Aorta (tissue), 5 donors: ENCODE results near the gene INPP5E. TPM values are rescaled to one million over a fixed set of nuclear protein-coding genes. Genes with fewer than 3 reads are reported as not detected.

Experiments used
- ATAC-seq: fragments of 200-7000 bp; cut with Tn5 transposase; one replicate; pipeline ENCODE4 v1.9.1; 2022; ENCODE audit warnings: moderate library complexity; ENCODE audit not compliant: low FRiP score
- DNase-seq, 2 donors: peaks; one replicate each; pipeline ENCODE4 v3.0.0-alpha.2; 2020
- H3K27ac ChIP-seq, 2 donors: one replicate each; pipeline ENCODE4 v1.5.1; 2013; ENCODE audit warnings: low read length in 2 of 2, mild to moderate bottlenecking in 2 of 2, moderate library complexity in 2 of 2, control low read depth in 1 of 2, inconsistent platforms in 1 of 2, low read depth in 1 of 2
- H3K27me3 ChIP-seq, 2 donors: one replicate each; pipeline ENCODE4 v1.6.1; 2013; ENCODE audit warnings: control low read depth in 1 of 2, low read length in 1 of 2, mild to moderate bottlenecking in 1 of 2, moderate library complexity in 1 of 2; ENCODE audit not compliant: insufficient read depth in 2 of 2, control insufficient read depth in 1 of 2
- H3K36me3 ChIP-seq, 2 donors: one replicate each; pipeline ENCODE4 v1.6.1; 2013; ENCODE audit warnings: control low read depth in 1 of 2, low read length in 1 of 2, mild to moderate bottlenecking in 1 of 2; ENCODE audit not compliant: insufficient read depth in 2 of 2, control insufficient read depth in 1 of 2
- H3K4me1 ChIP-seq, 2 donors: one replicate each; pipeline ENCODE4 v1.6.1; 2013; ENCODE audit warnings: low read length in 2 of 2, control low read depth in 1 of 2, mild to moderate bottlenecking in 1 of 2, moderate library complexity in 1 of 2; ENCODE audit not compliant: insufficient read depth in 2 of 2, control insufficient read depth in 1 of 2
- H3K4me3 ChIP-seq, 2 donors: one replicate each; pipeline ENCODE4 v1.5.1; 2013; ENCODE audit warnings: low read length in 2 of 2, control low read depth in 1 of 2, mild to moderate bottlenecking in 1 of 2
- H3K9me3 ChIP-seq: one replicate; pipeline ENCODE4 v1.6.1; 2013; ENCODE audit warnings: mild to moderate bottlenecking, low read length; ENCODE audit not compliant: control insufficient read depth
- WGBS, 2 donors: extraction: QIAGEN DNeasy Blood & Tissue Kit; methylation state at CpG; one replicate each; pipeline ENCODE4 v1.1.7; 2013; 5-methylcytosine and 5-hydroxymethylcytosine counted together
- intact Hi-C, 2 donors: fragments of 100-400 bp; cut with DNase I; formaldehyde crosslinking; loops; one replicate each; pipeline versions ENCODE4 v1.14.2 to v1.15.0; 2022
- polyA plus RNA-seq, 2 donors: library from polyadenylated mRNA; stranded (reverse); fragments of 200-250 nt; gene quantifications; one replicate each; pipeline ENCODE4 v1.2.3, GENCODE V29; 2013
- total RNA-seq, 2 donors: library from RNA; stranded (reverse); fragmentation: NEBNext Ultra II Directional; extraction: Animal tissue kit (Norgen Biotek cat#: 25700); gene quantifications; one replicate each; pipeline ENCODE4 v1.2.1, GENCODE V29; 2021
- donor health status: healthy with polysubstance abuse.
- donor health status: Bipolar disorder and iron deficiency.
- donor health status: DM: no; HTN: no; CAD: no.
- donor health status: DM: no; HTN: no; CAD: no.
- donor health status: DM: yes; HTN: yes; CAD: no.

The INPP5E gene
- total and polyA plus RNA-seq, 4 donors, result 2.8 to 15.6 (median 11.7) TPM

- WGBS, 2 donors, result 90 to 94% methylated on average over 13 of the region's 13 CpGs
- intact Hi-C loops, result no loop called here
- Histone ChIP-seq H3K4me1 (no peaks in the 10 kb centered on the region), H3K27me3 (no peaks in the 10 kb centered on the region), H3K27ac (no peak overlapping the region), H3K4me3 (no peak overlapping the region), H3K9me3 (no peaks in the 10 kb centered on the region), H3K36me3 (peaks cover 0 to 4% of the 10 kb centered on the region in 2 donors)
- ATAC-seq (no peak), DNase-seq (no peak)
These were observed 44.7 kb downstream of the INPP5E start for GRCh38 chr9:136395020-136395340.

- Histone ChIP-seq H3K4me3 (no peak overlapping the region), H3K9me3 (no peaks in the 10 kb centered on the region), H3K4me1 (no peaks in the 10 kb centered on the region), H3K27me3 (no peaks in the 10 kb centered on the region), H3K36me3 (peaks cover 0 to 4% of the 10 kb centered on the region in 2 donors), H3K27ac (no peak overlapping the region)
- 94 to 95% methylated on average over 21 of the region's 21 CpGs for WGBS, 2 donors
- ATAC-seq (no peak), DNase-seq (no peak)
- intact Hi-C loops, result no loop called here
These were observed 45.2 kb downstream of the INPP5E start for GRCh38 chr9:136394312-136395019.

- WGBS, 2 donors, result 85 to 87% methylated on average over 17 of the region's 17 CpGs
- intact Hi-C loops, result no loop called here
- H3K9me3 ChIP-seq, result no peaks in the 10 kb centered on the region
- H3K27me3 ChIP-seq, result no peaks in the 10 kb centered on the region
- no peak for DNase-seq
- no peak for ATAC-seq
- no peak overlapping the region for H3K4me3 ChIP-seq
- H3K27ac ChIP-seq, result no peak overlapping the region
- H3K4me1 ChIP-seq, result no peaks in the 10 kb centered on the region
- peaks cover 0 to 4% of the 10 kb centered on the region in 2 donors for H3K36me3 ChIP-seq
These were observed 46.1 kb downstream of the INPP5E start for GRCh38 chr9:136393531-136393930.

GRCh38 chr9:136392538-136393449, 46.9 kb downstream of the INPP5E start:
- ATAC-seq, result peak; percentile 30
- peaks cover 0 to 4% of the 10 kb centered on the region in 2 donors for H3K36me3 ChIP-seq

GRCh38 chr9:136391737-136392537, 47.7 kb downstream of the INPP5E start:
- peak; percentile 42 for ATAC-seq
- intact Hi-C loops, result no loop called here
- Histone ChIP-seq H3K4me1 (no peaks in the 10 kb centered on the region), H3K27ac (no peak overlapping the region), H3K36me3 (peaks cover 0 to 4% of the 10 kb centered on the region in 2 donors), H3K4me3 (no peak overlapping the region), H3K27me3 (no peaks in the 10 kb centered on the region), H3K9me3 (no peaks in the 10 kb centered on the region)
- WGBS, 2 donors, result 90 to 92% methylated on average over 27 to 28 of the region's 28 CpGs
- DNase-seq, result no peak

More at GRCh38 chr9:136392538-136393449, 46.9 kb downstream of the INPP5E start:
- H3K4me3 ChIP-seq, result no peak overlapping the region
- no peak for DNase-seq
- intact Hi-C loops, result no loop called here
- 84 to 87% methylated on average over 21 of the region's 21 CpGs for WGBS, 2 donors
- H3K27me3 ChIP-seq, result no peaks in the 10 kb centered on the region
- H3K4me1 ChIP-seq, result no peaks in the 10 kb centered on the region
- no peaks in the 10 kb centered on the region for H3K9me3 ChIP-seq
- no peak overlapping the region for H3K27ac ChIP-seq

GRCh38 chr9:136389396-136389795, 50.2 kb downstream of the INPP5E start:
- H3K9me3 ChIP-seq, result no peaks in the 10 kb centered on the region
- H3K4me3 ChIP-seq, result no peak overlapping the region
- H3K4me1 ChIP-seq, result no peaks in the 10 kb centered on the region
- 88% methylated on average over 14 of the region's 14 CpGs for WGBS, 2 donors
- no peak overlapping the region for H3K27ac ChIP-seq
- DNase-seq (no peak), ATAC-seq (no peak)
- intact Hi-C loops, result no loop called here
- no peaks in the 10 kb centered on the region for H3K36me3 ChIP-seq
- H3K27me3 ChIP-seq, result no peaks in the 10 kb centered on the region

- H3K4me3 ChIP-seq, result no peak overlapping the region
- ATAC-seq (no peak), DNase-seq (no peak)
- H3K4me1 ChIP-seq, result no peaks in the 10 kb centered on the region
- no peaks in the 10 kb centered on the region for H3K27me3 ChIP-seq
- peaks cover 0 to 3% of the 10 kb centered on the region in 2 donors for H3K36me3 ChIP-seq
- no peak overlapping the region for H3K27ac ChIP-seq
- 97% methylated on average over 19 of the region's 19 CpGs for WGBS, 2 donors
- intact Hi-C loops, result no loop called here
- H3K9me3 ChIP-seq, result no peaks in the 10 kb centered on the region
These were observed 52.4 kb downstream of the INPP5E start for GRCh38 chr9:136387217-136387616.

GRCh38 chr9:136386018-136386417, 53.6 kb downstream of the INPP5E start:
- no peak for ATAC-seq
- no peak overlapping the region for H3K27ac ChIP-seq

More at GRCh38 chr9:136386018-136386417, 53.6 kb downstream of the INPP5E start:
- no peak for DNase-seq
- 92% methylated on average over 13 of the region's 13 CpGs for WGBS, 2 donors
- H3K4me1 ChIP-seq, result no peaks in the 10 kb centered on the region
- no peaks in the 10 kb centered on the region for H3K27me3 ChIP-seq
- intact Hi-C loops, result no loop called here
- peaks cover 0 to 4% of the 10 kb centered on the region in 2 donors for H3K36me3 ChIP-seq
- no peak overlapping the region for H3K4me3 ChIP-seq
- H3K9me3 ChIP-seq, result no peaks in the 10 kb centered on the region
